Stimulated activated naive CD8-positive, alpha-beta T cell treated with anti-CD3 and anti-CD28 coated beads, Interleukin-15, Interleukin-2, amounts not matched to agents 100 ng/mL and 50 ng/mL, for 24 hours (primary cell): ENCODE results near the gene SGIP1.
"Not testable (repeated sequence)": the region's sequence is repeated elsewhere in the genome, so short reads cannot be mapped to it uniquely, and the experiment has no call there.

Experiments
- H3K27ac Mint-ChIP-seq: one replicate; pipeline ENCODE4 v1.8.0; 2021; ENCODE audit warnings: mild to moderate bottlenecking, mixed read lengths
- H3K27me3 Mint-ChIP-seq: one replicate; pipeline ENCODE4 v1.8.0; 2021; ENCODE audit warnings: mixed read lengths
- H3K36me3 Mint-ChIP-seq: one replicate; pipeline ENCODE4 v1.8.0; 2021; ENCODE audit warnings: low read depth, mixed read lengths
- H3K4me1 Mint-ChIP-seq: one replicate; pipeline ENCODE4 v1.8.0; 2021; ENCODE audit warnings: low read depth, mixed read lengths
- H3K4me3 Mint-ChIP-seq: one replicate; pipeline ENCODE4 v1.8.0; 2021; ENCODE audit warnings: mild to moderate bottlenecking, mixed read lengths
- H3K9me3 Mint-ChIP-seq: one replicate; pipeline ENCODE4 v1.8.0; 2021; ENCODE audit warnings: mixed read lengths

The SGIP1 gene

DNA sequence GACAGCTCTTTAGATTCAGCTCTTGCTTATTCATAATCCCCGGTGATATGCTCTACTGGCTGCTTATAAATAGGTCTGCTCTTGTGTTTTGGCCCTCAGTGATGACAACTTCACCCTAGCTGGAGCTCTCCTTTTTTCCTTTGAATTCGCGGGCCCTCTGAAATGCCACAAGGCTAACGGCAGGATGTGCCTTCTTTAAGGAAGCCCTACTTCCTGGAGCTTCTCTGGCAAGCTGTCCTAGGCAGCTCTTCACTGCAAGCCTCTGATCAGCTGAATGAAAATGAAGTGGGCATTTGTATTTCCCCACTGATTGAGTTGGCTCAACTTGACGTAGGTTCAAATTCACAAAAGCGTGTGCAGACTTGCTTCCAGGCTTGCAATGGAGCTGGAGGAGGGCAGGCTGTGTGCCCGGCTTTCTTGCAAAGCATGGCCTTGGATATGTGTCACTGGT, 22.2 kb downstream of the SGIP1 start:
- Mint-ChIP-seq H3K9me3 (no peaks in the 10 kb centered on the region), H3K36me3 (no peaks in the 10 kb centered on the region), H3K4me1 (no peaks in the 10 kb centered on the region), H3K27ac (no peak overlapping the region), H3K27me3 (no peaks in the 10 kb centered on the region), H3K4me3 (no peak overlapping the region)

DNA sequence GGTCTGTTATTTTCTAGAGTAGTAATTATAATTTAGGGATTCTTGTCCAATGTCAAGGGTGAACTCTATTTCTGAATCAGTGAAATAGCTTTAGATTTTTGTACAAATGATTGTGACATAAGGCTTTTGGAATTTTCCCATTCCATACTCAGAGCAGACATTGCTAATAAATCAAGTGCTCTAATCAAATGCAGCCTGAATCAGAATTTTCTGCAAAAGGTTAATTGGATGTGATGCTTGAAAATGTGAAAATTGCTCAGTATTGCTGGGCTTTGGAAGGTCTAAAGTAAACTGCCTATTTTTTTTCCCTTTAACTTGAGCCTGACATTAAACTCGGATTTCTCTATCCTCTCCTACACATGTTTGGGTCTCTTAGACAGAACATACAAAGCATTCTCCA, 23.2 kb downstream of the SGIP1 start:
- Mint-ChIP-seq H3K27ac (no peak overlapping the region), H3K36me3 (no peaks in the 10 kb centered on the region), H3K4me3 (no peak overlapping the region), H3K9me3 (no peaks in the 10 kb centered on the region), H3K27me3 (no peaks in the 10 kb centered on the region), H3K4me1 (no peaks in the 10 kb centered on the region)

DNA sequence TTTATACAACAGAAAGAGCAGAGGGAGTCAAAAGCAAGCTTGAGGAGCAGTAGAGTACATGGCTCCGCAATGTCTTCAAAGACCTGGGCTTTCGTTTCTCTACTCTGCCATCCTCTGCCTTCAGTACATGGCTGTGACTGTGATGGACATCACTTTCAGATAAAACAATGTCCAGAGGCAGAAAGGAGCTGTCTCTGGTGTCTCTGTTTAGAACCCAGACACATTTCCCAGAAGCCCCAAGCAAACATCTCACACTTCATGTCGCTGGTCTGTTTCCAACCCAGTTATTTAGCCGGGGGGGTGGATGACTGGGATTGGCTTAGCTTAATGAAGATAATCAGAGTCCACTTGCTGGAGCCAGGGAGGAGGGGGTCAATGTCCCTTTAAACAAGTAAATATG, 25.6 kb downstream of the SGIP1 start:
- Mint-ChIP-seq H3K9me3 (no peaks in the 10 kb centered on the region), H3K27me3 (peaks cover 9% of the 10 kb centered on the region), H3K36me3 (no peaks in the 10 kb centered on the region), H3K4me1 (no peaks in the 10 kb centered on the region), H3K27ac (no peak overlapping the region), H3K4me3 (no peak overlapping the region)

DNA sequence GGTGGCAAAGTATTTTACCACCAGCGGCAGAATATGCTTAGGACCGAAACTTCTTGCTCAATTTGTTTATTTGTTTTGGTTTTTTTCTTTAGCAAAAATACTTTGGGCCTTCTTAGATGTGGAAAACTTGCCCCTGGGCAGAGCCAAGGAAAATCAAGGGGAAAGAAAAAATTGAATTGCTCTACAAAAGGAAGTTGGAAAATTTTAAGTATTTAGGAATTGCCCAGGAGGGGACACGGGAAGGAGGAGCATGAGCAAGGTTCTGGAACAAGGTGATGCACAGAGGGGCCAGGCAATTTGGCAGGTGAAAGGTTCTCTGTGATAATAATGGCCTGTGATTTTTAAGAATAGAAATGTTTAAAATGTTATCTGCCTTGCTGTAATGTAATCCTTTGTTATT, 28.6 kb downstream of the SGIP1 start:
- H3K4me1 Mint-ChIP-seq: no peaks in the 10 kb centered on the region
- H3K27me3 Mint-ChIP-seq: peaks cover 9% of the 10 kb centered on the region
- H3K36me3 Mint-ChIP-seq: no peaks in the 10 kb centered on the region
- H3K4me3 Mint-ChIP-seq: no peak overlapping the region
- no peak overlapping the region for H3K27ac Mint-ChIP-seq
- H3K9me3 Mint-ChIP-seq: no peaks in the 10 kb centered on the region

DNA sequence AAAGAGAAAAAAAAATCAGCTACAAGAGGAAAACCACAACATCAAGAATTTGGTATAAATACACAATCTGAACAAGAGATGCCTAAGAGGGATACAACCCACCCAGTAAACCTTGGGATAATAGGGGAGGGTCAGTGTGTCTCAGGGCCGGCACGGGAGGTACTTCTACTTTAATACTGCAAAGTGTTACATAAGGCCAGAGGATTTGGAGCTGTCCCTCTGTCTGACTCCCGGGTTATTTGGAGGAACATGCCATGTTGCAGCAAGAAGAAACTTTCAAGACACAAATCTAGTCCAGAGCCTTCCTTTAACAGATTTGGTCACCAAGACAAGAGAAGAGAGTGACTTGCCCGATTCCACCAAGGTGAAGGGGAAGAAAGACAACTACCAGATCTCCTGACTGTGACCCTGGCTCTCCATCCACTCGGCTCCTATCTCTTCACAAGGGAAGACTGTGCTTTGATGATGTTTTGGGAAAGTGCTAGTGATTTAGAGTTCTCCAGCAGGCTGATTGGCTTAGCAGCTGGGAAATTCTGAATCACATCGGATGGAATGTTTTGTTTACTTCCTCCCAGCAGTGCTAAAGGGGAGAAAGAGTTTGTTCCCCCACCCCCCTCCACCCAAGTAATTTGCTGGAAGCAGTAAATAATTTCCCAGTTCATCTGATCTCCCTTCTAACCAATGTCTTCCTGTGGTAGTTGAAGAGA, 29.3 kb downstream of the SGIP1 start:
- peaks cover 15% of the 10 kb centered on the region for H3K27me3 Mint-ChIP-seq
- H3K4me3 Mint-ChIP-seq: no peak overlapping the region
- H3K4me1 Mint-ChIP-seq: no peaks in the 10 kb centered on the region
- no peak overlapping the region for H3K27ac Mint-ChIP-seq
- no peaks in the 10 kb centered on the region for H3K36me3 Mint-ChIP-seq
- no peaks in the 10 kb centered on the region for H3K9me3 Mint-ChIP-seq

GRCh38 chr1:66563941-66564630, 30.1 kb downstream of the SGIP1 start:
- H3K27ac Mint-ChIP-seq: no peak overlapping the region
- H3K27me3 Mint-ChIP-seq: peaks cover 17% of the 10 kb centered on the region
- no peaks in the 10 kb centered on the region for H3K9me3 Mint-ChIP-seq
- H3K4me3 Mint-ChIP-seq: no peak overlapping the region
- no peaks in the 10 kb centered on the region for H3K36me3 Mint-ChIP-seq
- H3K4me1 Mint-ChIP-seq: no peaks in the 10 kb centered on the region

- H3K27me3 Mint-ChIP-seq: peaks cover 8% of the 10 kb centered on the region
- H3K4me3 Mint-ChIP-seq: no peak overlapping the region
- no peaks in the 10 kb centered on the region for H3K9me3 Mint-ChIP-seq
- no peaks in the 10 kb centered on the region for H3K4me1 Mint-ChIP-seq
- H3K36me3 Mint-ChIP-seq: no peaks in the 10 kb centered on the region
- H3K27ac Mint-ChIP-seq: no peak overlapping the region
Measured at GRCh38 chr1:66570196-66570595, 36.2 kb downstream of the SGIP1 start.

DNA sequence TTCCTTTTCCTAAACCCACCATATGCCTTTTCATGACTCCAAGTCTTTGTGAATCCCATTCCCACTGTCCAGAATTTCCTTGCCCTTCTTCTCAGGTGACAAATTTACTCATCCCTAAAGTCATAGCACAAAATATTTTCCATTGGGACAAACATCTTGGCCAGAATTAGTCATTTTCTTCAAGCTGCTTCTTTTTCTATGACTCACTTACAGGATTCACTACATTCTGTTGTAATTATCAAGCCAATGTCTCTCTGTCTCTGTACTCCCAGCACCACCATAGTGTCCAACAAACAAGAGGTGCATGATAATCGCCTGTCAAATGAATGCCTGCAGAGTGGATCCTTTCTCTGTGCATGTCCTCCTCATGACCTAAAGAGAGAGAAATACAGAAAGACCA, 37.8 kb downstream of the SGIP1 start:
- Mint-ChIP-seq H3K9me3 (no peaks in the 10 kb centered on the region), H3K27ac (no peak overlapping the region), H3K27me3 (peaks cover 8% of the 10 kb centered on the region), H3K4me1 (no peaks in the 10 kb centered on the region), H3K4me3 (no peak overlapping the region), H3K36me3 (no peaks in the 10 kb centered on the region)

DNA sequence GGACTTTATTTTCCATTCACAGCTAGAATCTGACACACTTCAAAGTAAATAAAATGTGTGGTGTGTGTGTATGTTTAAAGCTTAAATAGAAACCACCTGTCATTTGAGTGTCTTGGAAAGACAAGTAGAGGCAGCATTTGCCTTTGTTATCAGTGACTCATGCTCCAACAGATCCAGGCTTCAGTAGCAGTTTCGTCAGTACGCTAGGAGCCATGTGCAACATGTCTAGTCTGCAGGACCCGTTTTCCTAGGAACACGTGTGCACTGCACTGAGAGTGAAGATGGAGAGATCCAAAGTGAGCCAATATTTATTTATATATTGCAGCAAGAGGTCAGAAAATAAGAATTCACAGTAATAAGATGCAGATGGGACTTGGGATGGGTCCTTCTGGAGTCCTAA, 41.8 kb downstream of the SGIP1 start:
- no peaks in the 10 kb centered on the region for H3K4me1 Mint-ChIP-seq
- H3K27ac Mint-ChIP-seq: no peak overlapping the region
- H3K9me3 Mint-ChIP-seq: no peaks in the 10 kb centered on the region
- no peaks in the 10 kb centered on the region for H3K27me3 Mint-ChIP-seq
- H3K4me3 Mint-ChIP-seq: no peak overlapping the region
- no peaks in the 10 kb centered on the region for H3K36me3 Mint-ChIP-seq

GRCh38 chr1:66576645-66577044, 42.7 kb downstream of the SGIP1 start:
- Mint-ChIP-seq H3K27ac (no peak overlapping the region), H3K36me3 (no peaks in the 10 kb centered on the region), H3K27me3 (no peaks in the 10 kb centered on the region), H3K9me3 (no peaks in the 10 kb centered on the region), H3K4me1 (no peaks in the 10 kb centered on the region), H3K4me3 (no peak overlapping the region)

GRCh38 chr1:66578841-66579240, 44.9 kb downstream of the SGIP1 start:
- no peaks in the 10 kb centered on the region for H3K36me3 Mint-ChIP-seq
- H3K27ac Mint-ChIP-seq: no peak overlapping the region
- no peaks in the 10 kb centered on the region for H3K4me1 Mint-ChIP-seq
- no peaks in the 10 kb centered on the region for H3K27me3 Mint-ChIP-seq
- H3K4me3 Mint-ChIP-seq: no peak overlapping the region
- no peaks in the 10 kb centered on the region for H3K9me3 Mint-ChIP-seq

DNA sequence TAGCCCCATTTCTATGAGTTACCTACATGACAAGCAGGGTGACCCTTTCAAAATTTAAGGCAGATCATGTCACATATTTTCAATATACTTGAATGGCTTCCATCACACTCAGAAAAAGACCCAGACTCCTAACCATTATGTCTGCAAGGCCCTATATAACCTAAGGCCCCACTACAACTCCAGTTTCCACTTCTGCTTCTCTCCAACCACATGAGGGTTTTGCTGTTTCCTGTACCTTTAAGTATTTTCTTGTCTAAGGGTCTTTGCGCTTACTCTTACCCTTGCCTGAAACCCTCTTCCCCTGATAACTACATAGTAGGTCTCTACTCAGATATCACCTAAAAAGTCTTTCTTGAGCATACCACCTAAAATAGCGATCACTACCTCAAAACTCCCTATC, 46.1 kb downstream of the SGIP1 start:
- H3K9me3 Mint-ChIP-seq: no peaks in the 10 kb centered on the region
- H3K4me1 Mint-ChIP-seq: no peaks in the 10 kb centered on the region
- H3K4me3 Mint-ChIP-seq: no peak overlapping the region
- no peaks in the 10 kb centered on the region for H3K36me3 Mint-ChIP-seq
- no peaks in the 10 kb centered on the region for H3K27me3 Mint-ChIP-seq
- no peak overlapping the region for H3K27ac Mint-ChIP-seq

DNA sequence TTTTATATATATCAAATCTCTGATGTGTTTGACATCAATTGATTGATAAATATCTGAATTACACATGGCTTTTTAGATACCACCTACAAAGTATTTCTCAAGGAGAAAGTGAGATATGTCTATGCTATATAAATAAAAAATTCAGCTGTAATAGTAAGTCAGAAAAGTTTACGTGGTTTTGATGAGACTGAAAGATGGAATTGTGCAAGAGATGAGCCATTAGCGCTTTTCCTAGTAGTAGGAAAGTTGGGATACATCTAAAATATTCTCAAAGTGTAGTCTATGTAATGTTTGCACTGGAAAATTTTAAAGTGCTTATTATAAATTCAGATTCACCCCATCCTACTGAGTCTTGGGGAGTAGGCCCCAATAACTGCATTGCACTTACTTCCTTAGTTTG, 49.1 kb downstream of the SGIP1 start:
- Mint-ChIP-seq H3K4me3 (no peak overlapping the region), H3K27ac (no peak overlapping the region), H3K27me3 (no peaks in the 10 kb centered on the region), H3K9me3 (no peaks in the 10 kb centered on the region), H3K36me3 (no peaks in the 10 kb centered on the region), H3K4me1 (no peaks in the 10 kb centered on the region)

GRCh38 chr1:66585002-66585401, 51.0 kb downstream of the SGIP1 start:
- Mint-ChIP-seq H3K4me3 (no peak overlapping the region), H3K4me1 (no peaks in the 10 kb centered on the region), H3K27ac (no peak overlapping the region)

GRCh38 chr1:66589326-66589725, 55.4 kb downstream of the SGIP1 start:
- no peak overlapping the region for H3K27ac Mint-ChIP-seq
- H3K9me3 Mint-ChIP-seq: no peaks in the 10 kb centered on the region
- no peak overlapping the region for H3K4me3 Mint-ChIP-seq
- H3K36me3 Mint-ChIP-seq: no peaks in the 10 kb centered on the region
- H3K4me1 Mint-ChIP-seq: no peaks in the 10 kb centered on the region
- no peaks in the 10 kb centered on the region for H3K27me3 Mint-ChIP-seq

More at GRCh38 chr1:66585002-66585401, 51.0 kb downstream of the SGIP1 start:
- Mint-ChIP-seq H3K9me3 (no peaks in the 10 kb centered on the region), H3K36me3 (no peaks in the 10 kb centered on the region), H3K27me3 (no peaks in the 10 kb centered on the region)

GRCh38 chr1:66592106-66592507, 58.2 kb downstream of the SGIP1 start:
- H3K9me3 Mint-ChIP-seq, H3K27ac Mint-ChIP-seq, H3K36me3 Mint-ChIP-seq, H3K4me1 Mint-ChIP-seq, H3K4me3 Mint-ChIP-seq, H3K27me3 Mint-ChIP-seq: not testable (repeated sequence)
